ENCODE measurements around the gene RPP30. TPM values are rescaled to one million over a fixed set of nuclear protein-coding genes. Genes with fewer than 3 reads are reported as not detected.

Gene RPP30
- total RNA-seq, 1 experiment from 2014 or later: 56.8 TPM

DNA sequence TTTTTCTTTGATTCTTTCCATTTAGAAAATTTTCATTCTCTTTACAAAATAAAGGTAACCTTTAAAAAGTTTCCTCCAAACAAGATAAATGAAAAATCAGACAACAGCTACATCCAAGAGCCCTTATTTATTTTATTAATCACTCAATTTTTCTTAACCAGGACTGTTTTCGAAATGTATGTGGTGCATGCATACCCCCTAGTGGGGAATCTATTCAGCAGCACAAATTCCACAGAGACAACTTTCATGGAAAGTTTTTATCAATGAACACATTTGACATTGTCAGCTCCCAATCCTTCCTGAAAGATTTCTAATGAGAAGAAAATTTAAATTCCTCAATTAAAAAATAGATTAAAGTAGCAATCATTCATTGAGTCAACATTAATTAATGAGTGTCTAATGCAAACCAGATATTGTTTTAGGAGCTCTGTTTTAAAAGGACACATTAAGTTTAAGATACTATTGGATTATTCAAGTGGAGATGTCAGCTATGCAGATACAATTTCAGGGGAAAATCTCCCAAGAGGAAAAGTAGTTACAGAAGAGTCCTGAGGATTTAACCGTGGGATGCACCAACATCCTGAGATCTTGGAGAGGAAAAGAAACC lies 8.8 kb upstream of the RPP30 start:
- BruUV-seq (replicated peaks): no TSS peak
- H3K4me1 ChIP-seq (ENCODE audit: control insufficient read depth in 1 of 2, insufficient read depth in 2 of 2, low read length in 2 of 2): peaks cover 18 to 31% of the 10 kb centered on the region in 2 experiments
- H4K20me1 ChIP-seq (ENCODE audit: insufficient read depth): no peaks in the 10 kb centered on the region
- no peaks in the 10 kb centered on the region for H3K79me2 ChIP-seq (ENCODE audit: insufficient read depth, low read length)
- no peak overlapping the region for H3K9ac ChIP-seq (ENCODE audit: low read length)
- TF ChIP-seq RAD21 (IDR thresholded peaks at IDR 0.05; ENCODE audit: low read depth) (peak; percentile 91), CEBPB (IDR thresholded peaks at IDR 0.05; ENCODE audit: low read depth) (no peak), ZNF274 (IDR thresholded peaks at IDR 0.05; ENCODE audit: low read depth, low read length) (no peak), ZFX (IDR thresholded peaks at IDR 0.05) (no peak), EGR1 (IDR thresholded peaks at IDR 0.05; ENCODE audit: low read depth) (no peak), CBX3 (IDR thresholded peaks at IDR 0.05; ENCODE audit: low read depth) (0 out of 2 replicates have a peak, but pooled peaks have one; percentile 18), YY1 (IDR thresholded peaks at IDR 0.05; ENCODE audit: extremely low read depth, insufficient replicate concordance, low read depth, low read length) (no peak), EZH2phosphoT487 (IDR thresholded peaks at IDR 0.05; ENCODE audit: borderline replicate concordance) (no peak), SP1 (IDR thresholded peaks at IDR 0.05; ENCODE audit: low read depth) (0 out of 2 replicates have a peak, but pooled peaks have one; percentile 1), ELF1 (IDR thresholded peaks at IDR 0.05; ENCODE audit: borderline replicate concordance, low read depth) (no peak)
- TF ChIP-seq, protein P1, sequence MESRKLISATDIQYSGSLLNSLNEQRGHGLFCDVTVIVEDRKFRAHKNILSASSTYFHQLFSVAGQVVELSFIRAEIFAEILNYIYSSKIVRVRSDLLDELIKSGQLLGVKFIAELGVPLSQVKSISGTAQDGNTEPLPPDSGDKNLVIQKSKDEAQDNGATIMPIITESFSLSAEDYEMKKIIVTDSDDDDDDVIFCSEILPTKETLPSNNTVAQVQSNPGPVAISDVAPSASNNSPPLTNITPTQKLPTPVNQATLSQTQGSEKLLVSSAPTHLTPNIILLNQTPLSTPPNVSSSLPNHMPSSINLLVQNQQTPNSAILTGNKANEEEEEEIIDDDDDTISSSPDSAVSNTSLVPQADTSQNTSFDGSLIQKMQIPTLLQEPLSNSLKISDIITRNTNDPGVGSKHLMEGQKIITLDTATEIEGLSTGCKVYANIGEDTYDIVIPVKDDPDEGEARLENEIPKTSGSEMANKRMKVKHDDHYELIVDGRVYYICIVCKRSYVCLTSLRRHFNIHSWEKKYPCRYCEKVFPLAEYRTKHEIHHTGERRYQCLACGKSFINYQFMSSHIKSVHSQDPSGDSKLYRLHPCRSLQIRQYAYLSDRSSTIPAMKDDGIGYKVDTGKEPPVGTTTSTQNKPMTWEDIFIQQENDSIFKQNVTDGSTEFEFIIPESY (IDR thresholded peaks at IDR 0.05; ENCODE audit: extremely low read depth, insufficient replicate concordance, low read length): no peak
- TF ChIP-seq, protein P2, sequence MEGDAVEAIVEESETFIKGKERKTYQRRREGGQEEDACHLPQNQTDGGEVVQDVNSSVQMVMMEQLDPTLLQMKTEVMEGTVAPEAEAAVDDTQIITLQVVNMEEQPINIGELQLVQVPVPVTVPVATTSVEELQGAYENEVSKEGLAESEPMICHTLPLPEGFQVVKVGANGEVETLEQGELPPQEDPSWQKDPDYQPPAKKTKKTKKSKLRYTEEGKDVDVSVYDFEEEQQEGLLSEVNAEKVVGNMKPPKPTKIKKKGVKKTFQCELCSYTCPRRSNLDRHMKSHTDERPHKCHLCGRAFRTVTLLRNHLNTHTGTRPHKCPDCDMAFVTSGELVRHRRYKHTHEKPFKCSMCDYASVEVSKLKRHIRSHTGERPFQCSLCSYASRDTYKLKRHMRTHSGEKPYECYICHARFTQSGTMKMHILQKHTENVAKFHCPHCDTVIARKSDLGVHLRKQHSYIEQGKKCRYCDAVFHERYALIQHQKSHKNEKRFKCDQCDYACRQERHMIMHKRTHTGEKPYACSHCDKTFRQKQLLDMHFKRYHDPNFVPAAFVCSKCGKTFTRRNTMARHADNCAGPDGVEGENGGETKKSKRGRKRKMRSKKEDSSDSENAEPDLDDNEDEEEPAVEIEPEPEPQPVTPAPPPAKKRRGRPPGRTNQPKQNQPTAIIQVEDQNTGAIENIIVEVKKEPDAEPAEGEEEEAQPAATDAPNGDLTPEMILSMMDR (IDR thresholded peaks at IDR 0.05 in 2 of 3, conservative IDR thresholded peaks at IDR 0.05 in 1 of 3; ENCODE audit: borderline replicate concordance in 1 of 3, insufficient read depth in 1 of 3, low read depth in 2 of 3, low read length in 2 of 3): peak; percentile 76 to 90 (median 90)
- TF ChIP-seq, protein P3, sequence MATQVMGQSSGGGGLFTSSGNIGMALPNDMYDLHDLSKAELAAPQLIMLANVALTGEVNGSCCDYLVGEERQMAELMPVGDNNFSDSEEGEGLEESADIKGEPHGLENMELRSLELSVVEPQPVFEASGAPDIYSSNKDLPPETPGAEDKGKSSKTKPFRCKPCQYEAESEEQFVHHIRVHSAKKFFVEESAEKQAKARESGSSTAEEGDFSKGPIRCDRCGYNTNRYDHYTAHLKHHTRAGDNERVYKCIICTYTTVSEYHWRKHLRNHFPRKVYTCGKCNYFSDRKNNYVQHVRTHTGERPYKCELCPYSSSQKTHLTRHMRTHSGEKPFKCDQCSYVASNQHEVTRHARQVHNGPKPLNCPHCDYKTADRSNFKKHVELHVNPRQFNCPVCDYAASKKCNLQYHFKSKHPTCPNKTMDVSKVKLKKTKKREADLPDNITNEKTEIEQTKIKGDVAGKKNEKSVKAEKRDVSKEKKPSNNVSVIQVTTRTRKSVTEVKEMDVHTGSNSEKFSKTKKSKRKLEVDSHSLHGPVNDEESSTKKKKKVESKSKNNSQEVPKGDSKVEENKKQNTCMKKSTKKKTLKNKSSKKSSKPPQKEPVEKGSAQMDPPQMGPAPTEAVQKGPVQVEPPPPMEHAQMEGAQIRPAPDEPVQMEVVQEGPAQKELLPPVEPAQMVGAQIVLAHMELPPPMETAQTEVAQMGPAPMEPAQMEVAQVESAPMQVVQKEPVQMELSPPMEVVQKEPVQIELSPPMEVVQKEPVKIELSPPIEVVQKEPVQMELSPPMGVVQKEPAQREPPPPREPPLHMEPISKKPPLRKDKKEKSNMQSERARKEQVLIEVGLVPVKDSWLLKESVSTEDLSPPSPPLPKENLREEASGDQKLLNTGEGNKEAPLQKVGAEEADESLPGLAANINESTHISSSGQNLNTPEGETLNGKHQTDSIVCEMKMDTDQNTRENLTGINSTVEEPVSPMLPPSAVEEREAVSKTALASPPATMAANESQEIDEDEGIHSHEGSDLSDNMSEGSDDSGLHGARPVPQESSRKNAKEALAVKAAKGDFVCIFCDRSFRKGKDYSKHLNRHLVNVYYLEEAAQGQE (IDR thresholded peaks at IDR 0.05; ENCODE audit: low read depth): no peak
- H3K27ac ChIP-seq (ENCODE audit: low read depth, low read length): no peak overlapping the region
- ChIA-PET CTCF (interaction anchor here (0.6 to 2.7 kb wide), 12 partner anchors 9 to 1067 kb away, joined by 3 to 39 read pairs (median 3); no protein-coding TSS in a partner anchor), RAD21 (ENCODE audit: low non-redundant PET in 1 of 2, low total read pairs in 2 of 2, uncharacterized antibody in 2 of 2, unreplicated experiment in 2 of 2) (interaction anchor here (0.5 to 2.4 kb wide), 4 partner anchors 110 to 231 kb away, joined by 3 to 5 read pairs (median 4); no protein-coding TSS in a partner anchor), POLR2A (no interaction called here)
- no peak for ATAC-seq
- DNase-seq (ENCODE audit: low read depth, low spot score): no peak
- peak overlapping the region; percentile 55 for H2AFZ ChIP-seq (ENCODE audit: low read depth, low read length, poor library complexity, severe bottlenecking)
- no peaks in the 10 kb centered on the region for H3K9me3 ChIP-seq (ENCODE audit: control insufficient read depth in 1 of 2, insufficient read depth in 1 of 2, low read depth in 1 of 2, low read length in 2 of 2)
- H3K36me3 ChIP-seq (ENCODE audit: control insufficient read depth in 1 of 2, insufficient read depth in 2 of 2, low read length in 2 of 2): no peaks in the 10 kb centered on the region
- intact Hi-C loops (cut with micrococcal nuclease): loop anchor here (1.0 to 10.0 kb wide), 6 partner anchors 112 to 1436 kb away; no protein-coding TSS in a partner anchor
- H3K9me2 ChIP-seq (ENCODE audit: insufficient read depth): no peaks in the 10 kb centered on the region
- H3K27me3 ChIP-seq (ENCODE audit: insufficient read depth, low read length): no peaks in the 10 kb centered on the region
- H3K4me2 ChIP-seq (ENCODE audit: low read length): no peak overlapping the region
- no peak overlapping the region for H3K4me3 ChIP-seq (replicated peaks in 1 of 2; ENCODE audit: low read depth in 1 of 2, low read length in 2 of 2)

Data from HCT116 (cell line).